Mammary epithelial cell (primary cell): ENCODE data around the gene LAMP1.

Experiments used
- CTCF ChIP-seq, 2 donors: IDR thresholded peaks in 1 of 2; conservative IDR thresholded peaks in 1 of 2; 2 replicates each; pipeline ENCODE4 v1.5.1; 2011 to 2012; ENCODE audit warnings: inconsistent platforms in 2 of 2, low read length in 2 of 2, mild to moderate bottlenecking in 2 of 2, control low read depth in 1 of 2, low read depth in 1 of 2; ENCODE audit not compliant: insufficient read depth in 1 of 2; ENCODE audit errors: extremely low read depth in 1 of 2
- EZH2 ChIP-seq: IDR thresholded peaks from 2 replicates; pipeline ENCODE4 v1.6.1; 2012; ENCODE audit warnings: low read length, inconsistent platforms, borderline replicate concordance

- TF ChIP-seq CTCF (conservative IDR thresholded peaks at IDR 0.05 in 1 of 2, IDR thresholded peaks at IDR 0.05 in 1 of 2; ENCODE audit: extremely low read depth in 1 of 2, insufficient read depth in 1 of 2, low read depth in 1 of 2, low read length in 2 of 2) = no peak
- TF ChIP-seq EZH2 = no peak
These were observed 7.1 kb downstream of the LAMP1 start for GRCh38 chr13:113304121-113304520.
